ENCODE measurements around the gene BCAS1. TPM values are rescaled to one million over a fixed set of nuclear protein-coding genes. Genes with fewer than 3 reads are reported as not detected.

BCAS1 gene
- total RNA-seq, 1 donor from 2014 or later = not detected

GRCh38 chr20:54107181-54107580, 36.8 kb upstream of the BCAS1 start:
- Mint-ChIP-seq H3K4me1 (ENCODE audit: unreplicated experiment) (no peaks in the 10 kb centered on the region), H3K9me3 (ENCODE audit: unreplicated experiment) (no peaks in the 10 kb centered on the region), H3K27me3 (ENCODE audit: unreplicated experiment) (peaks cover 27% of the 10 kb centered on the region), H3K4me3 (ENCODE audit: unreplicated experiment) (no peak overlapping the region), H3K27ac (ENCODE audit: unreplicated experiment) (no peak overlapping the region), H3K36me3 (ENCODE audit: unreplicated experiment) (no peaks in the 10 kb centered on the region)
- no peak for TF ChIP-seq CTCF (IDR thresholded peaks at IDR 0.05)
- DNase-seq (ENCODE audit: extremely low spot score, unreplicated experiment) = no peak

GRCh38 chr20:54106162-54106561, 35.8 kb upstream of the BCAS1 start:
- Mint-ChIP-seq H3K27me3 (ENCODE audit: unreplicated experiment) (peaks cover 30% of the 10 kb centered on the region), H3K36me3 (ENCODE audit: unreplicated experiment) (no peaks in the 10 kb centered on the region), H3K9me3 (ENCODE audit: unreplicated experiment) (no peaks in the 10 kb centered on the region), H3K27ac (ENCODE audit: unreplicated experiment) (no peak overlapping the region), H3K4me1 (ENCODE audit: unreplicated experiment) (no peaks in the 10 kb centered on the region), H3K4me3 (ENCODE audit: unreplicated experiment) (no peak overlapping the region)
- no peak for DNase-seq (ENCODE audit: extremely low spot score, unreplicated experiment)
- TF ChIP-seq CTCF (IDR thresholded peaks at IDR 0.05) = no peak

- H3K36me3 Mint-ChIP-seq (ENCODE audit: unreplicated experiment) = no peaks in the 10 kb centered on the region
- H3K4me3 Mint-ChIP-seq (ENCODE audit: unreplicated experiment) = no peak overlapping the region
- no peak for TF ChIP-seq CTCF (IDR thresholded peaks at IDR 0.05)
- H3K9me3 Mint-ChIP-seq (ENCODE audit: unreplicated experiment) = no peaks in the 10 kb centered on the region
- H3K27ac Mint-ChIP-seq (ENCODE audit: unreplicated experiment) = no peak overlapping the region
- H3K27me3 Mint-ChIP-seq (ENCODE audit: unreplicated experiment) = peaks cover 30% of the 10 kb centered on the region
- DNase-seq (ENCODE audit: extremely low spot score, unreplicated experiment) = no peak
- no peaks in the 10 kb centered on the region for H3K4me1 Mint-ChIP-seq (ENCODE audit: unreplicated experiment)
Measured at GRCh38 chr20:54105653-54106052, 35.3 kb upstream of the BCAS1 start.

DNA sequence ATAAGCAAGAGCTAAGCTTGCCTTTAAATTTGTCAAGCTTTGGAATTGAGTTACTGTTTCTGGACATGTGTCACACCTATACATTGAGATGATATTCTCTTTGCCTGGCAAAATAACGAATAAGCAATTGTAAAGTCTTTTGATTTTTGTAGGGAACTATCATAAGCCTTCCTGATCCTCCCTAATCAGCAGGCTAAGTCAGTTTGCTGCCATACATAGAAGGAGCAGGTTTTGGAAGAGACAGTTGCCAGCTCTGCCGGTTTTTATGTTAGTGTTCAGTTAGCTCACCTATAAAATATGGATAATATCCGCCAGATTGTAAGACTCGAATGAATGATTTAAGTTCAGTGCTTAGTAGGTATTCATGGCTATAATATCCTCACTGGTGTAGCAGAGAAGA, 34.4 kb upstream of the BCAS1 start:
- Mint-ChIP-seq H3K9me3 (ENCODE audit: unreplicated experiment) (no peaks in the 10 kb centered on the region), H3K4me3 (ENCODE audit: unreplicated experiment) (no peak overlapping the region), H3K27ac (ENCODE audit: unreplicated experiment) (no peak overlapping the region), H3K36me3 (ENCODE audit: unreplicated experiment) (no peaks in the 10 kb centered on the region), H3K4me1 (ENCODE audit: unreplicated experiment) (no peaks in the 10 kb centered on the region), H3K27me3 (ENCODE audit: unreplicated experiment) (peaks cover 35% of the 10 kb centered on the region)
- TF ChIP-seq CTCF (IDR thresholded peaks at IDR 0.05) = no peak
- DNase-seq (ENCODE audit: extremely low spot score, unreplicated experiment) = no peak

- Mint-ChIP-seq H3K4me3 (ENCODE audit: unreplicated experiment) (no peak overlapping the region), H3K27ac (ENCODE audit: unreplicated experiment) (no peak overlapping the region)
Measured at GRCh38 chr20:54103762-54104600, 33.6 kb upstream of the BCAS1 start.

More at GRCh38 chr20:54103762-54104600, 33.6 kb upstream of the BCAS1 start:
- TF ChIP-seq CTCF (IDR thresholded peaks at IDR 0.05) = no peak
- H3K9me3 Mint-ChIP-seq (ENCODE audit: unreplicated experiment) = no peaks in the 10 kb centered on the region
- peaks cover 35% of the 10 kb centered on the region for H3K27me3 Mint-ChIP-seq (ENCODE audit: unreplicated experiment)
- no peak for DNase-seq (ENCODE audit: extremely low spot score, unreplicated experiment)
- no peaks in the 10 kb centered on the region for H3K36me3 Mint-ChIP-seq (ENCODE audit: unreplicated experiment)
- no peaks in the 10 kb centered on the region for H3K4me1 Mint-ChIP-seq (ENCODE audit: unreplicated experiment)

Data from osteocyte (in vitro differentiated cells).